GM13977 (cell line): ENCODE measurements around the gene PDGFB.
A peak's percentile ranks its signal among the peaks of the same experiment; 100 is the strongest.

Experiments
- DNase-seq: peaks from one replicate; pipeline ENCODE4 v3.0.0; 2012; ENCODE audit warnings: low spot score
- CTCF ChIP-seq: IDR thresholded peaks from 2 replicates; pipeline ENCODE4 v1.5.1; 2012; ENCODE audit warnings: mild to moderate bottlenecking, control low read depth; ENCODE audit not compliant: insufficient read depth; ENCODE audit errors: extremely low read depth, missing control alignments
- in situ Hi-C: fragments of 300-500 bp; cut with MboI; formaldehyde crosslinking; loops from one replicate; pipeline ENCODE4 v1.12.0; 2022; ENCODE audit warnings: low sequenced_read_pairs, low pct_unique_long_range_greater_than_20kb, mixed read lengths, inconsistent platforms; ENCODE audit not compliant: unreplicated experiment

The PDGFB gene

GRCh38 chr22:39215070-39215396, 29.7 kb downstream of the PDGFB start:
- no peak for TF ChIP-seq CTCF
- in situ Hi-C loops: no loop called here
- DNase-seq: no peak

GRCh38 chr22:39214383-39215069, 30.3 kb downstream of the PDGFB start:
- DNase-seq: peak; percentile 5
- in situ Hi-C loops: no loop called here
- no peak for TF ChIP-seq CTCF

GRCh38 chr22:39214006-39214382, 30.8 kb downstream of the PDGFB start:
- no peak for TF ChIP-seq CTCF
- peak; percentile 9 for DNase-seq
- in situ Hi-C loops: no loop called here

GRCh38 chr22:39212721-39213376, 31.9 kb downstream of the PDGFB start:
- in situ Hi-C loops: no loop called here
- DNase-seq: peak; percentile 12
- TF ChIP-seq CTCF: no peak

- no peak for TF ChIP-seq CTCF
- in situ Hi-C loops: no loop called here
- DNase-seq: no peak
Measured at GRCh38 chr22:39209756-39210155, 35.0 kb downstream of the PDGFB start.

GRCh38 chr22:39208013-39208680, 36.6 kb downstream of the PDGFB start:
- TF ChIP-seq CTCF: no peak
- DNase-seq: no peak
- in situ Hi-C loops: no loop called here
